GM10266 (cell line): ENCODE results near the gene MPI.
A peak's percentile ranks its signal among the peaks of the same experiment; 100 is the strongest.

Source experiments
- DNase-seq: peaks from one replicate; pipeline ENCODE4 v3.0.0; 2012; ENCODE audit errors: extremely low spot score
- TF ChIP-seq, protein P1 (sequence below): IDR thresholded peaks from 2 replicates; pipeline ENCODE4 v1.5.1; 2012; ENCODE audit warnings: mild to moderate bottlenecking, low read depth; ENCODE audit not compliant: control insufficient read depth, insufficient read depth; ENCODE audit errors: missing control alignments

The MPI gene, protein sequence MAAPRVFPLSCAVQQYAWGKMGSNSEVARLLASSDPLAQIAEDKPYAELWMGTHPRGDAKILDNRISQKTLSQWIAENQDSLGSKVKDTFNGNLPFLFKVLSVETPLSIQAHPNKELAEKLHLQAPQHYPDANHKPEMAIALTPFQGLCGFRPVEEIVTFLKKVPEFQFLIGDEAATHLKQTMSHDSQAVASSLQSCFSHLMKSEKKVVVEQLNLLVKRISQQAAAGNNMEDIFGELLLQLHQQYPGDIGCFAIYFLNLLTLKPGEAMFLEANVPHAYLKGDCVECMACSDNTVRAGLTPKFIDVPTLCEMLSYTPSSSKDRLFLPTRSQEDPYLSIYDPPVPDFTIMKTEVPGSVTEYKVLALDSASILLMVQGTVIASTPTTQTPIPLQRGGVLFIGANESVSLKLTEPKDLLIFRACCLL

DNA sequence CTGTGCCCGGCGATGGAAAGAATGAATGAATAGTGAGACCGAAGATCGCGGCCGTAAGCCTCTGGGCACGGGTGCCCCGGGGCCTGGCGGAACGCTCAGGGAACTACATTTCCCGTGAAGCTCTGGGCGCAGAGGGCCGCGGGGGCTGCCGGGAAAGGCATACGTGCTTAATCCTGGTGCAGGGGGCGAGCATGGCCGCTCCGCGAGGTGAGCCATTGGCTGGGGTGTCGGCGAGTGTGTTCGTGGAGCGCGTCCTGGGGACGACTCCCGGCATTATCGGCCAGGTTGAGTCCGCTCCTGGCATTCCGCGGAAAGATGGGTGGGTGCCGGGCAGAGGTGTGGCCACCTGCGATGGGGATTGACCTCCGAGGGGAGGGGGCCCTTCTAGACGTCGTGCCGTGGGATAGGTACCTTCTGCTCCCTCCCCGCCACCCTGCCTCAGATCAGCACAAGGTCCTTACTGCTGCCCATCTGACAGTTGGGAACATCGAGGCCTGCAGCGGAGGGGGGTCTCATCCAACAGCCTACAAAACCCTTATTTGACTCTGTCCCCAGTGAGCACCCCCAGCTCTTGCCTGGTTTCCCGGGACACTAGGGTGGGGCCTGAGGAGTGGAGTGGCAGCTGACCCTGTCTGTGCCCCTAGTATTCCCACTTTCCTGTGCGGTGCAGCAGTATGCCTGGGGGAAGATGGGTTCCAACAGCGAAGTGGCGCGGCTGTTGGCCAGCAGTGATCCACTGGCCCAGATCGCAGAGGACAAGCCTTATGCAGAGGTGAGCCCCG lies at the start of gene MPI:
MPI (plus strand) TSS at position 160 of the 782 bp plus-strand sequence; CDS start at position 192, 32 bp downstream.
- DNase-seq, result peak; percentile 96
- TF ChIP-seq, protein P1, sequence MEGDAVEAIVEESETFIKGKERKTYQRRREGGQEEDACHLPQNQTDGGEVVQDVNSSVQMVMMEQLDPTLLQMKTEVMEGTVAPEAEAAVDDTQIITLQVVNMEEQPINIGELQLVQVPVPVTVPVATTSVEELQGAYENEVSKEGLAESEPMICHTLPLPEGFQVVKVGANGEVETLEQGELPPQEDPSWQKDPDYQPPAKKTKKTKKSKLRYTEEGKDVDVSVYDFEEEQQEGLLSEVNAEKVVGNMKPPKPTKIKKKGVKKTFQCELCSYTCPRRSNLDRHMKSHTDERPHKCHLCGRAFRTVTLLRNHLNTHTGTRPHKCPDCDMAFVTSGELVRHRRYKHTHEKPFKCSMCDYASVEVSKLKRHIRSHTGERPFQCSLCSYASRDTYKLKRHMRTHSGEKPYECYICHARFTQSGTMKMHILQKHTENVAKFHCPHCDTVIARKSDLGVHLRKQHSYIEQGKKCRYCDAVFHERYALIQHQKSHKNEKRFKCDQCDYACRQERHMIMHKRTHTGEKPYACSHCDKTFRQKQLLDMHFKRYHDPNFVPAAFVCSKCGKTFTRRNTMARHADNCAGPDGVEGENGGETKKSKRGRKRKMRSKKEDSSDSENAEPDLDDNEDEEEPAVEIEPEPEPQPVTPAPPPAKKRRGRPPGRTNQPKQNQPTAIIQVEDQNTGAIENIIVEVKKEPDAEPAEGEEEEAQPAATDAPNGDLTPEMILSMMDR, result no peak

DNA sequence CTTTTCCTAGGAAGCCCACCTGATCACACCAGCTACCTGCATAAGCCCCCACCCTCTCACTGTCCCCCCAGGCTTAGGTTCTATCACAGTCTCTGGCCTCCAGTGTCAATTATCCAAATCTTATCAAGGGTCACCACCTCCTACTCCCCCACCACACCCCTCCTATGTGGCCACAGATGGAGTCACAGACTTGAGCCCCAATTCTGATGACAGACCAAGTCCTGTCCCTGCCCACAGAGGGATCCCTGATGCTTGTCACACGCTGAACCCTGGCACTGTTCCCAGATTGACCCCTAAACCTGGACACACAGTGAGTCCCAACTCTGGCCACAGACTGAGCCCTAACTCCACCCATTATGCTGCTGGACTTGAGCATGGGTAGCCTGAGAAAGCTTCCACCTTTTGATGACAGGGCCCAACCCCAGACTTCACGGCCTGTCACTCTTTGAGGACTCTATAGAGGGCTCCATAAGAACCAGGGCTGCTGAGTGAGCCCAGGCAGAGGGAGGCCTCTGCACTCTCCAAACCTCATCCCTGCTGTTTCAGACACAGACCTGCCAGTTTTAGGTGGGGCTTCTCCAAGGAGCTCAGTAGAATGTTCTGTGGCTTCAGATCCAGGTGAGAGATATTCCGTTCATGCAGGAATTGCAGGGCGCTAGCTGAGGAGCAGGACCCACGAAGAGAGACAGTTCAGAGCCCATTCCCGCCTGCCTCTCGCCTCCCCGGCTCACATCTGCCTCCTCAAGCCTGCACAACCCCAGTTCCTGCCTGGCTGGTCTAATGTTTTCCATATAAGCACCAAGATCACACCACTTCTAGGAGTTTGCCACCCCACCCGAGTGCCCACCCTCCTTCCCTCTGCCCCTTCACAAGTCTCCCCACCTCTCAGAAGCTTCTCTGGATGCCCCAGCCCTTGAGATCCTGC lies 48.7 kb upstream of the MPI start:
- TF ChIP-seq, protein P1, result no peak
- no peak for DNase-seq

DNA sequence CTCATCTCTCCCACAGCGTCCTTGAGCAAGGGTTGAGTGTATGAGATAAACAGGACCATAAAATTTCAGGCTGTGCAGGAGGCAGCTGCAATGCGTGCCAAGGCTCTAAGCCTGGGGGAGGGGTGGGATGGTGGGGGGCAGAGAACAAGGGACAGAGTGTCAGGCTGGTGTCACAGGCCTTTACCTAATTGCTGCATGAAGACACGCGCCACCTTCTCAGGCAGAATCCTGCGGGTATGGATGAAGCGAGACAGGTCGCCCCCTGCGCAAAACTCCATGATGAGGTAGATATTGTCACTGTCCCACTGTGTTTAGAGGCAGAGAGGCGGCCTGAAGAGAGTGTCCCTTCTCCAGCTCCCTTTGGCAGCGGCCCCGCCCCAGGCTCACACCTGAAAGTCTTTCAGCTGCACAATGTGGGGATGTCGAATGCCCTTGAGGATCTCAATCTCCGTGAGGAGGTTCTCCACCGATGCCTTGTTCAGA lies 47.9 kb upstream of the MPI start:
- TF ChIP-seq, protein P1, result no peak
- no peak for DNase-seq

DNA sequence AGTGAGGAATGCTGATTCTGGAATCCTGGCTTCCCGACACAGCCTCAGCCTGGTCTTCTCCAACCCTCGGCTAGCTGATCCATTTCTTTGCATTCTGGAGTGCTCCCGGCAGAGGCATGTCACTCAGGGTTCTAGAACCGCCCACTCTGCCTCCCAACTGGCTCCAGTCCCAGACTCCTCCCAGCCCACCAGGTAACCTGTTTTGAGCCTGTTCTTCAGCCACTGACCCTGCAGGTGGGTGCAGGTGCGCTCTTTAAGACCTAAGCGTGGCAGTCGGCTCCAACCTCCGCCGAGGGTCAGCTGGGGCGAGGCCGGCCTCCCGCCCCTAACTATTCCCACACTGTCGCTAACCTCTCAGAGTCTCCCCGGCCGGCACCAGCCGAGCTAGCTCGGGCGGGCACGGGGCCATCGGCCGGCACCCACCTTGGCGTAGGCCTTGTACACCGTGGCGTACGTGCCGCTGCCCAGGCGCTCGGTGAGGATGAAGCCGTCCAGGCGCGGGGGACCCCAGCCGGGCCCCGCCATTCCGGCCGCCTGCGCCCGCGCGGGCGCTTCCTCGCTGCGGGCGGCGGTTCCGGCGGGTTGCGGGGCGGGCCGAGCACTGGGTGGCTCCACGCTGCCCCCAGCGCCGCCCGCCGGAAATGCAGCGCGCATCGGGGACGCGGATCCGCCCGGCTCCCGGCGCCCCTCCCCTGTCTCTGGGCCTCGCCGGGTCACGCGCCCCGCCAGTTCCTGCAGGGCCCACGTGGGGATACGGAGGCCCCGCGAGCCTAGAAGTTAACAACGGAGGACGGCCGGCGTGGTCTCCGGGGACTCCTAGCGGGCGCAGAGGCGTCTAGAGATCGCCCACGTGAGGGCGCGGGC lies 47.0 kb upstream of the MPI start, which contains the start of gene ULK3:
ULK3 (minus strand) TSS at position 576 of the 864 bp plus-strand sequence; CDS start at position 525, 51 bp downstream.
- peak; percentile 98 for DNase-seq

DNA sequence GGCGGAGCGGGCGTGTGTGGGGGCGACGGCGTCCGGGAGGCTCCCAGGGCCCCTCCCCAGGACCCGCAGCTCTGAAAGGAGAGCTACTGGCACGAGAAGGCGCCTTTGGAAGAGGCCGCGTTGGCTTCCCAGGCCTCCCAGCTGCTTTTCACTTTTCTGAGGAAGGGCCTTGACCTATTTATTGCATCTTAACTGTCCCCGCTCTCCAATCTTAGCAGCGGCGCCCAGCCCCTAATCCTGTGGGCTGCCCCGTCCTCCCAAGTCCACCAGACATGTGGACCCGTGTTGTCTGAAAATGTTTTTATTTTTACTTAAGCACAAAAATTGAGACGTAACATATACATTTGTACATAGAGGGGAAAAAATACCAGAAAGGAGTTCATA lies 46.4 kb upstream of the MPI start:
- TF ChIP-seq, protein P1, result no peak
- DNase-seq, result no peak

More for the DNA sequence above, 47.0 kb upstream of the MPI start, which contains the start of gene ULK3:
- TF ChIP-seq, protein P1, result peak; percentile 75

DNA sequence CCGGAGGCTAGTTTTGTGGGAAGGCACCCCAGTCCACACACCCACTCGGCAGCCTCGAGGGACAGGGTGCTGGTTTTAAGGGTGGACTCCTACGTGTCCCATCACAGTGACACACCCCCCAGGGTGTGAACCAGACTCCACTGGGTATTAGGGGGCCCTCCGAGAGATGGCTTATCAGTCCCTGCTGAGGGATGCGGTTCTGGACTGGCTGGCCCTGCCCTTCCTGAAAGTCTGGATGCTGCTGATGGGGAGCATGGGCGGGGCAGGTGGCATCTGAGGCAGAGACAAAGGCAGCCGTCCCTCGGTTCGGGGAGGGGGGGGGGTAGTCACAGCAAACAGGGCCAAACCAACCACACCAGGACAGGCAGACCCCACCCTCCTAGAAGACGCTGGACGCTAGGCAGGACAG lies 45.9 kb upstream of the MPI start:
- TF ChIP-seq, protein P1, result no peak
- DNase-seq, result no peak
